ENCODE measurements around the gene AP1M1.
"Not testable (repeated sequence)": the region's sequence is repeated elsewhere in the genome, so short reads cannot be mapped to it uniquely, and the experiment has no call there.

Gene AP1M1

GRCh38 chr19:16197622-16198369 lies at the start of gene AP1M1:
AP1M1 (plus strand) TSS chr19:16197911; CDS start chr19:16198027, 116 bp downstream.
- DNase-seq, result peak; percentile 95

DNA sequence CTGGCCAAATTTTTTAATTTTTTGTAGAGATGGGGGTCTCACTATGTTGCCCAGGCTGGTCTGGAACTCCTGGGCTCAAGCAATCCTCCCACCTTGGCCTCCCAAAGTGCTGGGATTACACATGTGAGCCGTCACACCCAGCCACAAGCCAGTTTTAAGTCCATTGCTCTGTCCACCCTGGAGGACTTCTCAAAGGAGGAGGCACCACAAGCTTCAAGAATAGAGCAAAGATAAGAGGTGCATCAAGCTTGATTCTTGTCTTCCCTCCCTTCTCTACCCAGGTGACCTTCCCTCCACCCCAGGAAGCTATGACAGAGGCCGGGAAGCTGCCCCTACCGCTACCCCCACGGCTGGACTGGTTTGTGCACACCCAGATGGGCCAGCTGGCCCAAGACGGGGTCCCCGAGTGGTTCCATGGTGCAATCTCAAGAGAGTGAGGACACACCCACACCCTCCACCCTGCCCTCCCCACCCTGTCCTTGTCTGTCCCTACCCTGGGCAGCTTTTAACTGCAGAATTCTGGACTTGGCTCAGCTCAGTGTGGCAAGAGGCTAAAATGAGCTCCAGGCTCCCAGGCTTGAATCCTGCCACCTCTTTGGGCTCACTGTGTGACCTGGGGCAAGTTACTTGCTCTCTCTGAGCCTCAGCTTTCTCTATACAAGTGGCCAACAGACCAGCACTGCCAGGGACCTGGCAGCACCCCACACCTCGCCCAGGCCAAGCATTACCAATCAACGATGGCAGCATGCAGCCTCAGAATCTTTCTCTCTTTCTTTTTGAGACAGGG lies 49.1 kb upstream of the AP1M1 start:
- DNase-seq, result no peak

- no peak for DNase-seq
These were observed 44.0 kb upstream of the AP1M1 start for GRCh38 chr19:16153582-16154336.

DNA sequence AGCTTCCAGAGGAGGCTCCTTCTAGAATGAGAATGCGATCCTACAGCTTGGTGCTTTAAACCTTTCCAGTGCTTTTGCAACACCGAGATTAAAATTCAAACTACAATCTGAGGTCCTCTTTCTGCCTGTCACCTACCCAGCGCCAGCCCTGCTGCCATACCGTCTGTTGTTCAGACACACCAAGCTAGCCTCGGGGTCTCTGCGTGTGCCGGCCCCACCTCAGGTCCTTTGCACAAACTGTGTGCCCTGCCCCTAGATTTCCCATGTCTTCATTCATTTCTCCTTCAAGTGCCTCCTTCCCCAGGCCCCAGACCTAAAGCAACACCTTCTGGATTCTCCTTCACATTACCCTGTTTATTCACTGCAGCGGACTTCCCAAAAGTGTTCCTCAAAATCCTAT lies 43.2 kb upstream of the AP1M1 start:
- DNase-seq, result no peak

DNA sequence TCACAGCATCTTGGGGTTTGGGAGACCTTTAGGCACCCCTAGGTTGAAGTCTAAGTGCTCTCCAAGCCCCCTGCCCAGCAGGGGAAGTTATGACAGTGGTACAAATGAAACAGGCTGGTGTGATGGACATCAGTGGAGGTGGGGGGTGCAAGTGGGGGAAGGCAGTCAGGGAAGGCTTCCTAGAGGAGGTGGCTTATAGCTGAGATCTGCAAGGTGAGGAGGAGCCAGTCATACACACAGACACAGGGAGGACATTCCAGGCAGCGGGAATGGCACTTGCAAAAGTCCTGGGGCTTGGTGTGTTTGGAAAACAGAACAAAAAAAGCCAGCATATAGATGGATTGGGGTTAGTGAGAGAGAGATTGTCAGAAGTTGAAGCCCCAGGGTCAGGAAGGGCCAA lies 42.6 kb upstream of the AP1M1 start:
- DNase-seq, result no peak

- no peak for DNase-seq
These were observed 40.8 kb upstream of the AP1M1 start for GRCh38 chr19:16156904-16157303.

DNA sequence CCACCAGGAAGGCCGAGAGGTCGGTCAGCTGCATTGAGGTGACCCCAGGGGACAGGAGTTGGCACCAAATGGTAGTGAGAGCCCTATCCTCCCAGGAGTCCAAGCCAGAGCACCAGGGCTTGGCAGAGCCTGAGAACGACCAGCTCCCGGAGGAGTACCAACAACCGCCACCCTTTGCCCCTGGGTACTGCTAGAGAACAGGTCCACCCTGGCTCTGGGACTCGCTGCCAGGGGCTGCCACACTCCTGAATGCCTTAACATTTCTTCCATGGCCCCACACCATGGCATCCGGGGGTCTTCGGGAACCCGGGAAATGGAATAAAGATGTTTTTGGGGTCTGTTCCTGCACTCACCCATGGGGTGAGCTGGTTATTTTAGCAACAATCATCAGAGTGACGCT lies 40.1 kb upstream of the AP1M1 start:
- DNase-seq, result no peak

DNA sequence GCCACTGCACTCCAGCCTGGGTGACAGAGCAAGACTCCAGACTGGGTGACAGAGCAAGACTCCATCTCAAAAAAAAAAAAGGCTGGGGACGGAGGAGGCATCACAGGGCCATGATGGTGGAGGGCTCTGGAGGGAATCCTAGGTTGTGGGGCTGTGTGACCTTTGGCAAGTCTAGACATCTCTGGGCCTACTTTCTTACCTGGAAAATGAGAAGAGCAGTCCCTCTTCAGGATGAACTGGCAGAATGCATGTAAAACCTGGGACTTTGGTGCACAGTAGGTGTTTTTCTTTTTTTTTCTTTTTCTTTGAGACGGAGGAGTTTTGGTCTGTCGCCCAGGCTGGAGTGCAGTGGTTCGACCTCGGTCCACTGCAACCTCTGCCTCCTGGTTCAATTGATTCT lies 38.1 kb upstream of the AP1M1 start:
- DNase-seq, result no peak

- DNase-seq, result no peak
These were observed 37.2 kb upstream of the AP1M1 start for GRCh38 chr19:16160445-16160942.

- DNase-seq, result peak; percentile 89
These were observed 36.7 kb upstream of the AP1M1 start for GRCh38 chr19:16160943-16161560.

DNA sequence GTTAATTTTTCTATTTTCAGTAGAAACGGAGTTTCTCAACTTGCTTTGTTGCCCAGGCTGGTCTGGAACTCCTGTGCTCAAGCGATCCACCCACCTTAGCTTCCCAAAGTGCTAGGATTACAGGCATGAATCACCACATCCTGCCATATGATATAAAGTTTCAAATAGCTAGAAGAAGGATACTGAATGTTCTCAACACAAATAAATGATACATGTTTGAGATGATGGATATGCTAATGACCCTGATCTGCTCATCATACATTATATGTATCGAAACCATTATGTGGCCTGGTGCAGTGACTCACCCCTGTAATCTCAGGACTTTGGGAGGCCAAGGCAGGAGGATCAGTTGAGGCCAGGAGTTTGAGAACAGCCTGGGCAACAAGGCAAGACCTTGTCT lies 35.9 kb upstream of the AP1M1 start:
- peak; percentile 85 for DNase-seq

- DNase-seq, result no peak
These were observed 33.4 kb upstream of the AP1M1 start for GRCh38 chr19:16164222-16164890.

DNA sequence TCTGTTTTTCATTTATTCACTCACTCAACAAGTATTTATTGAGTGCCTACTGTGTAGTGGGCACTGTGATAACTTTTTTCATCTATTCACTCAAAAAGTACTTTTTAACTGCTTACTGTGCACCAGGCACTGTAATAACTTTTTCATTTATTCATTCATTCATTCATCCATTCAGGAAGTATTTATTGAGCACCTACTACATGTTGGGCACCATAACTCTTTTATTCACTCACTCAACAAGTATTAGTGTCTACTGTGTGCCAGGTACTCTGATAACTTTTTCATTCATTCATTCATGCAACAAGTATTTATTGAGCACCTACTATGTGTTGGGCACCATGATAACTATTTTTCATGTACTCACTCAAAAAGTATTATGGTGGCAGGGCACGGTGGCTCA lies 31.3 kb upstream of the AP1M1 start:
- no peak for DNase-seq

GRCh38 chr19:16167055-16167454 lies 30.7 kb upstream of the AP1M1 start:
- DNase-seq, result no peak

GRCh38 chr19:16168465-16169081 lies 29.1 kb upstream of the AP1M1 start:
- DNase-seq, result peak; percentile 49

GRCh38 chr19:16170134-16170533 lies 27.6 kb upstream of the AP1M1 start:
- DNase-seq, result no peak

DNA sequence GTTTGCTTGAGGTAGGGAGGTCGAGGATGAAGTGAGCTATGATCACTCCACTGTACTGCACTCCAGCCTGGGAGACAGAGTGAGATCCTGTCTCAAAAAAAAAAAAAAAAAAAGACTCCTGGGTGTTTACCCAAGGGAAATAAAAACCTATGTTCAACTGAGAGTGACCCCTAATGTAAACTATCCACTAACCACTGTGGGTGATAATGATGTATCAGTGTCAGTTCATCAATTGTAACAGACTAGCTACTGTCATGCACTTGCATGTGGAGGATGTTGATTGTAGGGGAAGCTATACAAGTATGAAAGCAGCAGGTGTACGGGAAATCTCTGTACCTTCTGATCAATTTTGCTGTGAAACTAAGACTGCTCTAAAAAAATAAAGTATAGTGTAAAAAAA lies 21.8 kb upstream of the AP1M1 start:
- DNase-seq, result no peak

DNA sequence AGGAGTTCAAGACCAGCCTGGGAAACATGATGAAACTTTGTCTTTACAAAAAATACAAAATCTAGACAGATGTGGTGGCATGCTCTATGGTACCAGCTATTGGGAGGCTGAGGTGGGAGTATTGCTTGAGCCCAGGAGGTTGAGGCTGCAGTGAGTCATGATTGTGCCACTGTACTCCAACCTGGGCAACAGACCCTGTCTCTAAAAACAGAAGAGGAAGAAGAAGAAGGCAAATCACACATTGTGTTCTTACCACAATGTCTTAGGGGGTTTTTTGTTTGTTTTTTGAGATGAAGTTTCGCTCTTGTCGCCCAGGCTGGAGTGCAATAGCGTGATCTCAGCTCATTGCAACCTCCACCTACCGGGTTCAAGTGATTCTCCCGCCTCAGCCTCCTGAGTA lies 18.8 kb upstream of the AP1M1 start:
- DNase-seq, result not testable (repeated sequence)

DNA sequence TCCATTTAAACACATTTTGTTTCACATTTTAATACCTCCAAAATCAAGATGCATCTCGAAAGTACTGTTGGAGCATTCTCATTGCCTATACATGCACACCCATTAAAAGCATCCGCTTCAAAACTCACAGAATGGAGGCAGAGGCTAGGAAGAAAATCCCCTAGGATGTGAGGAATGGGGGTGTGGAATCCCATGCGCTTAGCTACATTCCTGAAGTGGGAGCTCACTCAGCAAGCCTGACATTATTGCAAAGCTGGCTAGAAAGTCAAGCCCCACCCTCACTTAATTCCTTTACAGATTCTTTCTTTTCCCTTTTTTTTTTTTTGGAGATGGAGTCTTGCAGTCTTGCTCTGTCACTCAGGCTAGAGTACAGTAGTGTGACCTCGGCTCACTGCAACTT lies 17.1 kb upstream of the AP1M1 start:
- DNase-seq, result peak; percentile 85

GRCh38 chr19:16184665-16185122 lies 13.0 kb upstream of the AP1M1 start:
- DNase-seq, result no peak

DNA sequence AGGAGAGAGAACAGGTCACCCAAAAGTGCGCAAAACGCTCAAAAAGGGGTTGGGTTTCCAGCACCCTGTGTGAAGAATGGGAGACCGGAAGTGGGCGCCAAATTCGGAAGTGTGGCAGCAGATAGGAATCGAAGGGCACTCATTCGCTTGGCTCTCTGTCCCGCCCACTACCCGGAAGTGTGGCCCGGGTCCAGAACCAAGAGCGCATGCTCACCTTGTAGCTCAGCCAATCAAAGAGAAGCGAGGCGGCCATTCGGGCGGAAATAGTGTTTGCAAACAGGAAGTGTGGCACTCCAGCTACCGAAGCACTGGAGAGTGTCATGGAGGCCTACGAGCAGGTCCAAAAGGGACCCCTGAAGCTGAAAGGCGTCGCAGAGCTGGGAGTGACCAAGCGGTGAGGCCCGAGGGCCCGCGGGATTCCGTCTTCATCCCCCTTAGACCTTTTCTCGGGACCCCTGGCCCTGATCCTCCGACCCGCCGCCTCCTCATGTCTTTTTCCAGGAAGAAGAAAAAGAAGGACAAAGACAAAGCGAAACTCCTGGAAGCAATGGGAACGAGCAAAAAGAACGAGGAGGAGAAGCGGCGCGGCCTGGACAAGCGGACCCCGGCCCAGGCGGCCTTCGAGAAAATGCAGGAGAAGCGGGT lies 12.5 kb upstream of the AP1M1 start, which contains the start of gene FAM32A:
Gene FAM32A, plus strand, starts transcription at position 288 of the 645 bp plus-strand sequence. Its CDS starts 33 bp downstream, at position 321.
- peak; percentile 98 for DNase-seq

Measured in NCI-H226 (cell line).